GM12873 (cell line): Measurements from ENCODE around the gene NTSR1.

ENCODE experiments used
- CTCF ChIP-seq: IDR thresholded peaks from 2 replicates; pipeline ENCODE4 v1.5.1; 2012; ENCODE audit warnings: low read depth, mild to moderate bottlenecking, moderate library complexity, low read length, control low read depth; ENCODE audit not compliant: insufficient read depth; ENCODE audit errors: missing control alignments

The NTSR1 gene

GRCh38 chr20:62800314-62801259, 92.0 kb downstream of the NTSR1 start:
- no peak for TF ChIP-seq CTCF

- no peak for TF ChIP-seq CTCF
Measured at GRCh38 chr20:62801284-62802010, 92.8 kb downstream of the NTSR1 start.

GRCh38 chr20:62802026-62802712, 93.5 kb downstream of the NTSR1 start:
- no peak for TF ChIP-seq CTCF

- peak; percentile 21 for TF ChIP-seq CTCF
Measured at GRCh38 chr20:62804021-62804626, 95.5 kb downstream of the NTSR1 start.

DNA sequence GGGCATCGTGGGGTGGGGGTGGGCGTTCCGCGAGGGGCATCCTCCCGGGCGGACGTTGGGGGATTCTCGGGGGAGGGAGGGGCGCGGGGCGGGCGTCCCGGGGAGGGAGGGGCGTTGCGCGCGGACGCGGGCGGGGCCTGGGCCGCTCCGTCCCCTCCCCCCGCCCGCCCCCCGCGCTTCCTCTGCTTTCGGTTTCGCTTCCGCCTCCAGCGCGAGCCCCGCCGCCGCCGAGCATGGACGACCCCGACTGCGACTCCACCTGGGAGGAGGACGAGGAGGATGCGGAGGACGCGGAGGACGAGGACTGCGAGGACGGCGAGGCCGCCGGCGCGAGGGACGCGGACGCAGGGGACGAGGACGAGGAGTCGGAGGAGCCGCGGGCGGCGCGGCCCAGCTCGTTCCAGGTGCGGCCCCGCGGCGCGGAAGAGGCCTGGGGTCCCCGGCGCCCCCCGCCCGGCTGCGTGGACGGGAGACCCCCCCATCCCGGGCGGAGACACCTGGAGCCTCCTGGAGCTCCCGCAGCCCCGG, 96.1 kb downstream of the NTSR1 start, which contains the start of gene OGFR:
OGFR (plus strand) TSS at position 209 of the 528 bp plus-strand sequence; CDS start at position 234, 25 bp downstream.
- no peak for TF ChIP-seq CTCF

DNA sequence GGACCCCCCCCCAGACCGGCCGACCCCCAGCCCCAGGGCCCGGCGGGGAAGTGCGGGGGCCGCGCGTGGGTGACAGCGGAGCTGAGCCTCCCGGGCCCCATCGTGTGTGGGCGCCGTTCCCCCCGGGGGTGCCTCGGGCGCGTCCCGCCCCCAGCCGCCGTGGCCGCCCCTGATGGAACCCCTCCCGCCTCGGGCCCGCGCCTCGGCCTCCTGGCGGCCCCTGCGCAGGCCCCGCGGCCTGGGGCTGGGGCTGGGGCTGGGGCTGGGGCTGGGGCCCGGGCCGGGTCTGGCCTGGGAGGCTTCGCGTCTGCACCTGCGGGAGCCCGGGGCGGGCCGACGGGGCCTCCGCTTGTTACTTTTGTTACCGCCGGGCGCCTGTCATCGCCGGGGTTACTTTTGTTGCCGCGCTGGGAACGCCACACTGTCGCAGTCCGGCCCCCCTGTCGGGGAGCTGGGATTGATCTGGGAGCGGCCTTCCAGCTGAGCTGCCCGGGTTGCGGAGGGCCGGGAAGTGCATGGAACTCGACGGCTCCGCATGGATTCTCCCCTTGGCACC, 96.6 kb downstream of the NTSR1 start:
- TF ChIP-seq CTCF = no peak
